ENCODE results near the gene FXYD2.

Gene FXYD2

DNA sequence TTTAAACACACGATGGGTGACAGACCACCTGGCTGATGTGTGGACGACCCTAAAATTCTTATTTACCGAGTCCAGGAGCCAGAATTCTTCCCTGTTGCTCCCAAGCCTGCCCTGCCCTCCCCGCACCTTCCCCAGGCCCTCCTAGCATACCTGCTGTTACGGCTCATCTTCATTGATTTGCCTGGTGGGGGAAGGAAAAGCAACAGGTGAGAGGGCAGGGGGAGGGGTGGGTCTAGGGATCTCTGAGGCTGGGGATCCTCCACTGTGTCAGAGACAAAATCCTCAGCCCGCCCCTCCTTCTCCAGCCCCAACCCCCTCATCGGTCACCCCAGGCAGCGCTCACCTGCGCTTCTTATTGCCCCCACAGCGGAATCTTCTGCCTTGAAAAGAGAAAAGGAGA lies 4.0 kb downstream of the FXYD2 start:
- Histone ChIP-seq H3K27me3 (replicated peaks in 2 of 5; ENCODE audit: control insufficient read depth in 4 of 5, insufficient read depth in 5 of 5, low read length in 4 of 5) (no peaks in the 10 kb centered on the region), H3K4me1 (ENCODE audit: control extremely low read depth in 1 of 4, control insufficient read depth in 4 of 4, insufficient read depth in 4 of 4, low read length in 3 of 4) (peaks cover 3 to 87% (median 65%) of the 10 kb centered on the region in 4 experiments), H3K4me3 (ENCODE audit: control insufficient read depth in 1 of 7, extremely low read depth in 1 of 7, insufficient read depth in 4 of 7, low read depth in 2 of 7, low read length in 6 of 7) (no peak overlapping the region), H3K9me3 (ENCODE audit: control extremely low read depth in 1 of 5, control insufficient read depth in 4 of 5, insufficient read depth in 2 of 5, low read depth in 1 of 5, low read length in 4 of 5) (no peaks in the 10 kb centered on the region), H3K36me3 (ENCODE audit: control insufficient read depth in 4 of 4, insufficient read depth in 4 of 4, low read length in 3 of 4) (no peaks in the 10 kb centered on the region), H3K27ac (ENCODE audit: insufficient read depth in 1 of 2, low read depth in 1 of 2, low read length in 2 of 2, poor library complexity in 1 of 2, severe bottlenecking in 2 of 2) (no peak overlapping the region)
- 95% methylated on average over 6 of the region's 10 CpGs for WGBS (ENCODE audit: insufficient coverage)
- ChIA-PET CTCF (interaction anchor here (0.7 to 11.7 kb wide), 18 partner anchors 8 to 394 kb away, joined by 3 to 129 read pairs (median 6); no protein-coding TSS in a partner anchor), POLR2A (interaction anchor here (0.6 kb wide), 1 partner anchor 70 kb away, joined by 3 read pairs; no protein-coding TSS in a partner anchor)
- DNase-seq: no peak

DNA sequence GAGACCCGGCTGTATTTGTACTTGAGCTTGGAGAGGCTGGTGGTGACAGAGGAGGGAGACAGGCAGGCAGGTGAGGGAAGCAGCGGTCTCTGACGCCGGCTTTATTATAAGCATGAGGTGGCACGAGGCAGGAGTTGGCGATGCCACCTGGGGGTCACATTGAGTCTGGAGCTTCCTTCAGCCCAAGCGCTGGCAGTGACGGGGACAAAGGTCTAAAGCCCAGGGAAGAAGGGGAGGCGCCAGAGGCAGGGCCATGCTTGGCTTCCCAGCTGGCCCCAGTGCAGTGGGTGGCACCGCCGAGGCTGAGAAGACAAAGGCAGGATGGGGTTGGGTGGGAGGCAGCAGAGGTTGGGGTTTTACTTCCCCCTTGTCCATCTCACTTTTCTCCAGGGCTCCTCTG lies 4.5 kb downstream of the FXYD2 start:
- H3K4me1 ChIP-seq (ENCODE audit: control extremely low read depth in 1 of 4, control insufficient read depth in 4 of 4, insufficient read depth in 4 of 4, low read length in 3 of 4): peaks cover 3 to 87% (median 65%) of the 10 kb centered on the region in 4 experiments

DNA sequence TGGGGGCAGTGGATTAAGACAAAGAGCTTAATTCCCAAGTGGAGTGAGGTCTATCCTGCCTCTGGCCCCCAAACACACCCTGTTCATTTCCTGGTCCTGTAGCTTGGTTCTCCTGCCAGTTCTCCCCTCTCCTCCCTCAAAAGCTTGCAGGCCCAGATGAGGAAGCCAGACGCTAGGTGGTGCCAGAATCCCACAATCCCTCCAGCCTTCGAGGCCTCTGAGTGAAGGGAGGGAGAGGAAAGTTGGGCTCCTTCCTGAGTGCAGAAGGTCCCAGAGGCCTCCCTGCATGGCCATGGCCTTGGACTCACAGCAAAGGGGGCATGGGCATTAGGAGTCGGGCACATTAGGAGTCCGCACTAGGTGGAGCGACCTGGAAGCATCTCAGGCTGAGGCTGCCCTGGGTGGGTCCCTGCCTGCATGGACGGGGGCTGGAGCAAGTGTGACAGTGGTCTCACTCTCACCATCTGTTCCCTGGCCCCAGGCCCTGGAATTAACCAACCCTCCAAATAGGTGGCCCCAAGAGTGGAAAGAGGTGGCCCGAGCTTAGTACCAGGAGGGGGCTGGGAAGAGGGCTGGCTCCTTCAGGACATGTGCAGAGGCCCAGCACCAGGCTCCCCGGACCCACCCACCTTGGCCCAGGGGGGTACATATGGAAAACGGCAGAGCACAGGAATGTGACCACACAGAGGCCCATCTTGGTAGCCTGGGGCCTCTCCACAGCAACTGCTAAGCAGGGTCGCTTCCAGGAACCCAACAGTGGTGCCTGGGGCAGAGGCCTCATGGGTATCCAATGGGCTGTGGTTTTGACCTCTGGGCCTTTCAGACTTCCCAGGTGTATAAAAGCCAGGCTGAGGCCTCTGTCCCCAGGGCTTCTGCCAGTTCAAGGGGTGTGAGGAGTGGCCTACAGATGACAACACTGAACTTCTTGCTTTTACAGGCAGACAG lies 5.2 kb downstream of the FXYD2 start:
- peaks cover 7 to 87% (median 65%) of the 10 kb centered on the region in 4 experiments for H3K4me1 ChIP-seq (ENCODE audit: control extremely low read depth in 1 of 4, control insufficient read depth in 4 of 4, insufficient read depth in 4 of 4, low read length in 3 of 4)
- ChIA-PET POLR2A (interaction anchor here (1.0 kb wide), 2 partner anchors 11 to 85 kb away, joined by 3 to 5 read pairs; no protein-coding TSS in a partner anchor), CTCF (interaction anchor here (0.7 to 11.7 kb wide), 25 partner anchors 9 to 393 kb away, joined by 3 to 129 read pairs (median 5); partner anchors contain the start of gene TMPRSS13)
- WGBS (ENCODE audit: insufficient coverage): 93% methylated on average over 8 of the region's 10 CpGs
- peak in 1 of 3 donors; percentile 66 for DNase-seq
- H3K36me3 ChIP-seq (ENCODE audit: control insufficient read depth in 4 of 4, insufficient read depth in 4 of 4, low read length in 3 of 4): no peaks in the 10 kb centered on the region
- no peaks in the 10 kb centered on the region for H3K27me3 ChIP-seq (replicated peaks in 2 of 5; ENCODE audit: control insufficient read depth in 4 of 5, insufficient read depth in 5 of 5, low read length in 4 of 5)
- no peaks in the 10 kb centered on the region for H3K9me3 ChIP-seq (ENCODE audit: control extremely low read depth in 1 of 5, control insufficient read depth in 4 of 5, insufficient read depth in 2 of 5, low read depth in 1 of 5, low read length in 4 of 5)
- H3K4me3 ChIP-seq (ENCODE audit: control insufficient read depth in 1 of 7, extremely low read depth in 1 of 7, insufficient read depth in 4 of 7, low read depth in 2 of 7, low read length in 6 of 7): no peak overlapping the region
- no peak overlapping the region for H3K27ac ChIP-seq (ENCODE audit: insufficient read depth in 1 of 2, low read depth in 1 of 2, low read length in 2 of 2, poor library complexity in 1 of 2, severe bottlenecking in 2 of 2)

More for the DNA sequence above, 4.5 kb downstream of the FXYD2 start:
- Histone ChIP-seq H3K9me3 (ENCODE audit: control extremely low read depth in 1 of 5, control insufficient read depth in 4 of 5, insufficient read depth in 2 of 5, low read depth in 1 of 5, low read length in 4 of 5) (no peaks in the 10 kb centered on the region), H3K27me3 (replicated peaks in 2 of 5; ENCODE audit: control insufficient read depth in 4 of 5, insufficient read depth in 5 of 5, low read length in 4 of 5) (no peaks in the 10 kb centered on the region), H3K36me3 (ENCODE audit: control insufficient read depth in 4 of 4, insufficient read depth in 4 of 4, low read length in 3 of 4) (no peaks in the 10 kb centered on the region), H3K27ac (ENCODE audit: insufficient read depth in 1 of 2, low read depth in 1 of 2, low read length in 2 of 2, poor library complexity in 1 of 2, severe bottlenecking in 2 of 2) (no peak overlapping the region), H3K4me3 (ENCODE audit: control insufficient read depth in 1 of 7, extremely low read depth in 1 of 7, insufficient read depth in 4 of 7, low read depth in 2 of 7, low read length in 6 of 7) (no peak overlapping the region)
- no peak for DNase-seq
- ChIA-PET POLR2A (interaction anchor here (0.6 kb wide), 1 partner anchor 70 kb away, joined by 3 read pairs; no protein-coding TSS in a partner anchor), CTCF (interaction anchor here (0.9 to 11.7 kb wide), 15 partner anchors 8 to 394 kb away, joined by 3 to 129 read pairs (median 6); no protein-coding TSS in a partner anchor)
- 93% methylated on average over 8 of the region's 11 CpGs for WGBS (ENCODE audit: insufficient coverage)

DNA sequence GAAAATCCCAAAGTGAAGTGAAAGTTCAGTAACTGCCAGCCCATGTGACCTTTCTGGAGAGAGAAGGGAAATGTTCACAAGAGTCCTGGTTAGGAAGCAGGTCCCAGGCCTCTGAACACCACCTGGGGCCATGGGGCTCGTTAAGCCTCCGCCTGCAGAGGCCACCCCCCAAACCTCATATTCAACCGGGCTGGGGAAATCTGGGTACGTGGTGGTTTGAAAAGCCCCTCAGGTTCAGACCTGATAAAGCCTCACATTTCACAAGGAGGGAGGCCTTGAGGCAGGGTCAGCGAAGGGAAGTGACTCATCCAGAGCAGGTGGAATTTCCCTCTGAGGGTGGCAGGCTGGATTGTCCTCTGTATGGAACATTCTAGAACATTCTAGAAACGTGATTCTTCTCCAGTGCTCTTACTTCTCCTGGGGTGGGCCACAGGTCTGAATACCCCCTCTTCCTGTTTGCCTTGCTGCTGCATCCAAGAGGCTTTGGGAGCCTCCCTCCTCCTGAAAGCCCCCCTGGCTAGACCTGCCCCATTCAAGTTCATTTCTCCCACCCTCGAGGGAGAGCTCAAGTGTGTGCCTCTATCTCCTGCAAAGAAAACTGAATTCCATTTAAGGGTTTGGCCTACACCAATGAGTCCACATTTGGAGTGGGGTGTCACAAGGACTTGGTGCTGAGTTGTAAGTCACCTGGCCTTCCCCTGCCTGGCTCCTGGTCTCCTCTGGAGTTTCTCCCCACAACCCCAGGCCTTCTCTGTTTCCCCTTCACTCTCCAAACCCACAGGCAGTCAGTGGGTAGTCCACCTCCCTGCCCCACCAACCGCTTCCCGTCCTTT lies 6.3 kb downstream of the FXYD2 start:
- 87% methylated on average over 5 of the region's 9 CpGs for WGBS (ENCODE audit: insufficient coverage)
- no peaks in the 10 kb centered on the region for H3K27me3 ChIP-seq (replicated peaks in 2 of 5; ENCODE audit: control insufficient read depth in 4 of 5, insufficient read depth in 5 of 5, low read length in 4 of 5)
- ChIA-PET CTCF (interaction anchor here (0.7 to 11.7 kb wide), 29 partner anchors 10 to 392 kb away, joined by 3 to 129 read pairs (median 5); partner anchors contain the start of gene TMPRSS13), POLR2A (interaction anchor here (1.0 to 1.7 kb wide), 3 partner anchors 9 to 86 kb away, joined by 3 to 7 read pairs (median 5); no protein-coding TSS in a partner anchor)
- H3K9me3 ChIP-seq (ENCODE audit: control extremely low read depth in 1 of 5, control insufficient read depth in 4 of 5, insufficient read depth in 2 of 5, low read depth in 1 of 5, low read length in 4 of 5): no peaks in the 10 kb centered on the region
- no peak overlapping the region for H3K27ac ChIP-seq (ENCODE audit: insufficient read depth in 1 of 2, low read depth in 1 of 2, low read length in 2 of 2, poor library complexity in 1 of 2, severe bottlenecking in 2 of 2)
- DNase-seq: peak; percentile 67 to 88 (median 88)
- no peaks in the 10 kb centered on the region for H3K36me3 ChIP-seq (ENCODE audit: control insufficient read depth in 4 of 4, insufficient read depth in 4 of 4, low read length in 3 of 4)
- peaks cover 7 to 79% (median 57%) of the 10 kb centered on the region in 4 experiments for H3K4me1 ChIP-seq (ENCODE audit: control extremely low read depth in 1 of 4, control insufficient read depth in 4 of 4, insufficient read depth in 4 of 4, low read length in 3 of 4)
- no peak overlapping the region for H3K4me3 ChIP-seq (ENCODE audit: control insufficient read depth in 1 of 7, extremely low read depth in 1 of 7, insufficient read depth in 4 of 7, low read depth in 2 of 7, low read length in 6 of 7)

DNA sequence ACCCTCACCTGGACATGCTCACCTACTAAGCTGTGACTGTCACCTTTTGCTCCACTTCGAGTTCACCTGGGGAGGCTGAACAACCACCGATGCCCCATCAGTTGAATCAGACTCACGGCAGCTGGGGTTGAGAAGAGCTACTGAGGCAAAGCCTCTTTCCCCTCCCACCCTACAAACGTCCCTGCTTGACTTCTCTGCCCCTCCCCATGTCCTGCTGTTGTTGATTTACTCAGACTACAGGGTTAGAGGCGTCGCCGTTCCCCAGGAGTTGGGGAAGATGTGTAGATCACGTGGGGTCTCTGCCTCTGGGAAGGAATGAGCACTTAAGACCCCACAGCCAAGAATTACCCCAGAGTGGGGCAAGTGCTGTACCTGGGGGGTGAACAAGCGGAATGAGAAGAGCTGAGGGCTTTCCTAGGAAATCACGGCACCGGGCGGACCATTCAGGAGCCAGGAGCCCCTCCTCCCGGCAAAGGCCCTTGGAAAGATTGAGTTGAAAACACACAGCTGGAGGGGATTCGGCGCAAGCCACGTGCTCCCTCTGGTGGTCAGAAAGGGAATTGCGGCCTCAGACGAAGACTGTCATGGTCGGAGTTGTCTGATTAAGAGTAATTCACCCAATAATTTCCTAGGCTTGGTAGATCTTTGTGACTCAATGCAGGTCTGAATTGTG lies 7.0 kb downstream of the FXYD2 start:
- no peaks in the 10 kb centered on the region for H3K36me3 ChIP-seq (ENCODE audit: control insufficient read depth in 4 of 4, insufficient read depth in 4 of 4, low read length in 3 of 4)
- ChIA-PET POLR2A (interaction anchor here (1.7 kb wide), 1 partner anchor 10 kb away, joined by 7 read pairs; no protein-coding TSS in a partner anchor), CTCF (interaction anchor here (0.6 to 11.7 kb wide), 27 partner anchors 9 to 1079 kb away, joined by 3 to 129 read pairs (median 5); no protein-coding TSS in a partner anchor)
- WGBS (ENCODE audit: insufficient coverage): 26% methylated on average over 14 of the region's 19 CpGs
- H3K9me3 ChIP-seq (ENCODE audit: control extremely low read depth in 1 of 5, control insufficient read depth in 4 of 5, insufficient read depth in 2 of 5, low read depth in 1 of 5, low read length in 4 of 5): no peaks in the 10 kb centered on the region
- H3K27me3 ChIP-seq (replicated peaks in 2 of 5; ENCODE audit: control insufficient read depth in 4 of 5, insufficient read depth in 5 of 5, low read length in 4 of 5): no peaks in the 10 kb centered on the region
- peak; percentile 66 to 82 (median 77) for DNase-seq
- no peak overlapping the region for H3K27ac ChIP-seq (ENCODE audit: insufficient read depth in 1 of 2, low read depth in 1 of 2, low read length in 2 of 2, poor library complexity in 1 of 2, severe bottlenecking in 2 of 2)
- no peak overlapping the region for H3K4me3 ChIP-seq (ENCODE audit: control insufficient read depth in 1 of 7, extremely low read depth in 1 of 7, insufficient read depth in 4 of 7, low read depth in 2 of 7, low read length in 6 of 7)
- H3K4me1 ChIP-seq (ENCODE audit: control extremely low read depth in 1 of 4, control insufficient read depth in 4 of 4, insufficient read depth in 4 of 4, low read length in 3 of 4): peaks cover 4 to 71% (median 49%) of the 10 kb centered on the region in 4 experiments

DNA sequence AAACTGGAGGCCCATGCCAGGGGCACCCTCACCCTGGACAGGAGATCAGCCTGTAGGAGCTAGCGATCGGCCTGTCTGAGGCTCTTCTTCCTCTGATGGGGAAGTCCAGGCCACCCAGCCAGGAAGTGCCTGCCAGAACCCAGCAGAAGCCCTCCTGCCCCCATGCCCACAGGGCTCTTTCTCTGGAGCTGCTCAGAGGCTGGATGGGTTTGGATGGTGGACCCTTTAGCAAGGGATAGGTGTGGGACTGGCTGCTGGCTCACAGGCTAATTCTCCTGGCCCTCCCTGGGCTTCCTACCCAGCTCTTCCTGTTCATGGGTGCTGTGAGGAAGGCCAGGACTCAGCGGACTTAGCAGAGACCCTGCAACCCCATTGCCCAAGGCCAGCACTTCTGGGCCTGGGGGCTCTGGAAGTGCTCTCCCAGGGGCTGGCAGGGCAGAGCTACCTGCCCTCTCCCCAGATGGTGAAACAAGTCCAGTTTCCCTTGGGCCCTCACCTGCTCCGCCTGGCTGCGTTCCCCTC lies 7.6 kb downstream of the FXYD2 start:
- Histone ChIP-seq H3K27ac (ENCODE audit: insufficient read depth in 1 of 2, low read depth in 1 of 2, low read length in 2 of 2, poor library complexity in 1 of 2, severe bottlenecking in 2 of 2) (no peak overlapping the region), H3K9me3 (ENCODE audit: control extremely low read depth in 1 of 5, control insufficient read depth in 4 of 5, insufficient read depth in 2 of 5, low read depth in 1 of 5, low read length in 4 of 5) (no peaks in the 10 kb centered on the region), H3K36me3 (ENCODE audit: control insufficient read depth in 4 of 4, insufficient read depth in 4 of 4, low read length in 3 of 4) (no peaks in the 10 kb centered on the region), H3K4me3 (ENCODE audit: control insufficient read depth in 1 of 7, extremely low read depth in 1 of 7, insufficient read depth in 4 of 7, low read depth in 2 of 7, low read length in 6 of 7) (no peak overlapping the region), H3K27me3 (replicated peaks in 2 of 5; ENCODE audit: control insufficient read depth in 4 of 5, insufficient read depth in 5 of 5, low read length in 4 of 5) (no peaks in the 10 kb centered on the region), H3K4me1 (ENCODE audit: control extremely low read depth in 1 of 4, control insufficient read depth in 4 of 4, insufficient read depth in 4 of 4, low read length in 3 of 4) (peaks cover 4 to 65% (median 43%) of the 10 kb centered on the region in 4 experiments)
- DNase-seq: no peak
- 96% methylated on average over 4 of the region's 5 CpGs for WGBS (ENCODE audit: insufficient coverage)
- ChIA-PET CTCF (interaction anchor here (0.8 to 11.7 kb wide), 26 partner anchors 9 to 441 kb away, joined by 3 to 129 read pairs (median 5); no protein-coding TSS in a partner anchor), POLR2A (interaction anchor here (1.7 kb wide), 1 partner anchor 10 kb away, joined by 7 read pairs; no protein-coding TSS in a partner anchor)
